Measurements from ENCODE around the gene ITPRID2.

ITPRID2 gene

GRCh38 chr2:181882246-181883020, 9.1 kb upstream of the ITPRID2 start:
- no peak for FAIRE-seq

- no peak for FAIRE-seq
Measured at GRCh38 chr2:181884601-181885000, 6.9 kb upstream of the ITPRID2 start.

- no peak for FAIRE-seq
Measured at GRCh38 chr2:181885096-181885495, 6.4 kb upstream of the ITPRID2 start.

GRCh38 chr2:181886192-181886591, 5.3 kb upstream of the ITPRID2 start:
- no peak for FAIRE-seq

- FAIRE-seq, result no peak
Measured at GRCh38 chr2:181887045-181887444, 4.5 kb upstream of the ITPRID2 start.

- FAIRE-seq, result no peak
Measured at GRCh38 chr2:181889776-181890175, 1.8 kb upstream of the ITPRID2 start.

GRCh38 chr2:181890271-181890670, 1.3 kb upstream of the ITPRID2 start:
- FAIRE-seq, result no peak

GRCh38 chr2:181891966-181892798, 652 bp downstream of the ITPRID2 start:
- no peak for FAIRE-seq

GRCh38 chr2:181892799-181893435, 1.4 kb downstream of the ITPRID2 start:
- no peak for FAIRE-seq

- FAIRE-seq, result no peak
Measured at GRCh38 chr2:181894381-181894780, 2.9 kb downstream of the ITPRID2 start.

- no peak for FAIRE-seq
Measured at GRCh38 chr2:181895818-181896217, 4.3 kb downstream of the ITPRID2 start.

GRCh38 chr2:181896286-181896685, 4.8 kb downstream of the ITPRID2 start:
- no peak for FAIRE-seq

GRCh38 chr2:181900007-181900651, 8.6 kb downstream of the ITPRID2 start:
- no peak for FAIRE-seq

GRCh38 chr2:181902625-181903024, 11.1 kb downstream of the ITPRID2 start:
- no peak for FAIRE-seq

- FAIRE-seq, result peak; percentile 65
Measured at GRCh38 chr2:181904022-181904632, 12.6 kb downstream of the ITPRID2 start.

GRCh38 chr2:181907057-181907456, 15.5 kb downstream of the ITPRID2 start:
- no peak for FAIRE-seq

- no peak for FAIRE-seq
Measured at GRCh38 chr2:181907635-181908034, 16.1 kb downstream of the ITPRID2 start.

- no peak for FAIRE-seq
Measured at GRCh38 chr2:181910028-181910831, 18.7 kb downstream of the ITPRID2 start.

GRCh38 chr2:181911830-181912229, 20.3 kb downstream of the ITPRID2 start:
- FAIRE-seq, result no peak

- no peak for FAIRE-seq
Measured at GRCh38 chr2:181915102-181915501, 23.6 kb downstream of the ITPRID2 start.
